ENCODE results near the gene ENOX1.
A peak's percentile ranks its signal among the peaks of the same experiment; 100 is the strongest.

Gene ENOX1

DNA sequence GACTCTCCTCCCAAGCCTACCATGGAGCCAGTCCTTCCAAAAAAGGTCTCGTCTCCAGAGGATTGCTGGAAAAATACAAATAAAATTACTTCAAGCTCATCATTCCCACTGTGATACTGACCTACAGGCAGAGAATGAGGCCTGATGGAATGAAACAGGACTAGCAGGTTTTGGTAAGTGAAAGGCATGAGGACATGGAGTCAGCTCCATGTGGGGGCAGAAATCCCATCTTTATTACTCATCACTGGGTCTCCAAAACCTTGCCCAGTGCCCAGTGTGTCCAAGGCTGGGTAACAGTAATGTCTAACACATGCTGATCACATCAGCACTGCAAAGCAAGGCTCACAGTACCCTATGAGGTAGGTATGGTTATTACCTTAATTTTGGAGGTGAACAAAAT is 528.0 kb downstream of the ENOX1 start:
- no peak for DNase-seq (ENCODE audit: low read depth, low spot score)

DNA sequence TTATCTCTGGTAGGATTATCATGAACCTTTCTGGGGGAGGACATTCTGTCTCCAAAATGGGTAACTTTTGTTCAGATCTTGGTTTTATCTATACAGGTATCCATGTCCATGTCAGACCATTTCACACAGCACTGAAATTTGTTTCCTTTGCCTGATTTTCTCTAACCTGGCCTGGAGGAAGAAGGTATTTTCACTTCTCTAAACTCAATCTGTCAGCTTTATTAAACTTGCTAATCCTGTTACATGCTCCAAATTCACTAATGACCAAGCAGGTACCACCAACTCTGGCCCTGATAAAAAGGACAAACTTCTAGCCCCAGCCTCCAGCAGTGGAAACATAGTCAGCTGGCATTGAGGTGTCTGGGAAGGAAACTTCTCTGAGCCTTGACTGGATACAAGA is 529.0 kb downstream of the ENOX1 start:
- no peak for DNase-seq (ENCODE audit: low read depth, low spot score)

DNA sequence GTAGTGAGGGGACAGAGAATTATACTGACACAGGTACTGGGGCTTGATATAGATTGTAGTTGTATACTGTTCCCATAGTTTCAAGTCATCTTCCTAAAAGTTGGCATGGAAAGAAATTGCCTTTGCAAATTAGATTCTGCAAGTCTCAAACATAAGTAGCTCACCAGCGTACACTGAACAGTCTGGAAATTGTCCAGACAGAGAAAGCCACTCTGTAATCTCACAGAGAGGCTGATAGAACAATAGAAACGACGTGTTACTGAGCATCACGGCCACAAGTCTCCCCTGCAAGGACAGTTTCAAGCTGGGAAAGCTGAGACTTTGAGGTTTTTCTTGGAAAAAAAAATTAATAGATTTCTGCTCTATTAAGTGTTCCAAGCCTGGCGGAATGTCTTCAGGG is 534.8 kb downstream of the ENOX1 start:
- DNase-seq (ENCODE audit: low read depth, low spot score), result peak; percentile 23

DNA sequence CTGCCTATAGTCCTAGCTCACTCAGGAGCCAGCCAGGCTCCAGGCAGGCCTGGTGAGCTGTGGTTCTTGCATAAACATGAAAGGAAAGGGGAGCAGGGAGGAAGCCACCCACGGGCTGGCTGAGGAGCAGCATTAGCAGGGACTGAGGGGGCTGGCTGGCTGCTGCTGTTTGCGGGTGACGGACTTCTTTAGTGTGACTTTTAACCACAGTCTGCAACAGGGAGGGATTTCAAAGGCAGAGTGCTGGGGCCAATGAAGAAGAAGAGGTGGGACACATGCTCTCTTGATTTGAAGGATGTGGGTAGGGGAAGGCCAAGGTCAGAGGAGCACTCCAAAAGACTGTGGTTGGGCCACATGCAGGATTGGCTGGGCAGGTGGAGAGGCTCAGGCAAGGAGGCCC is 540.4 kb downstream of the ENOX1 start:
- no peak for DNase-seq (ENCODE audit: low read depth, low spot score)

DNA sequence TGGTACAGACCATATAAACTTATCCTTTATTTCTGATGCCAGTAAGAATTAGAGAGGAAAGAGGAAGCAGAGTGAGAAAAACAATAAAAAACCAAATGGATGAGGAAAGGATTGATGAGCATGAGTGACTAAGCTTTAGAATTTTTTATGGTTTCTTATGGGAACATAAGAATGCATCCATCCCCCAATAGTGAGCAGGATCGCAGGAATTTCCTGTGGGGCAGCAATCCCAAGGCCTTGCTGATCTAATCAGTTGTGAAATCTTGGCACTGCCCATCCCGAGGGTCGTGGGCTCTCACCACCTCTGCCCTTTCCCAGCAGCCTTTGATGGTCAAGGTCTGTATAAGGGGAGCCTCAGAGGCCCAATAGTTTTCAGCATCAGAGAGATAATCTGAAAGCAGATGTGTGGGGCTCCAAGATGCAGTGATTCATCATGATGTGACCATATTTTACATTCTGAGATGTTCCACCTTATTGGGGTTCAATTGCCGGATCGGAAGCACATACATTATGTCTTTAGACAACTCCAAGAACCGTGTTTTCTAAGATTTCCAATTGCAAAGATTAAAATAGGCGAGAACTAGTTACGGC is 541.3 kb downstream of the ENOX1 start:
- DNase-seq (ENCODE audit: low read depth, low spot score), result peak; percentile 70

DNA sequence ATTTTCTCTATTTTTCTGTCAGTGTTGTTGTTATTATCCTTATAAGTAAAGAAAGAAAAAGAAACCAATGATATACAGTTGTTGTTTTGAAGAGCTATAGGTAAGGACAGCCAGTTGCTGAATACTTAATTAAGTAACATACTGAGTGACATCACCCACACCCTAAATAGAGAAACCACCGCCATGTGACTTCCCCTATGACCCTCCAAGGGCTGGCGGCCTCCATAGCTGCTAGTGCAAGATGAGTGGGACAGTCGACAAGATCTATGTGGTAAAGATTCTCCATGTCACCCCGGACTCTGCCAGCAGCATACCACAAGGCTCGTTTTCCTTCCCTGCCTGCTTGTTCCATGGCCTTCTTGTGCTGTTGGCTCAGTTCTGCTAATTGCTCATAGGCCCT is 542.3 kb downstream of the ENOX1 start:
- no peak for DNase-seq (ENCODE audit: low read depth, low spot score)

DNA sequence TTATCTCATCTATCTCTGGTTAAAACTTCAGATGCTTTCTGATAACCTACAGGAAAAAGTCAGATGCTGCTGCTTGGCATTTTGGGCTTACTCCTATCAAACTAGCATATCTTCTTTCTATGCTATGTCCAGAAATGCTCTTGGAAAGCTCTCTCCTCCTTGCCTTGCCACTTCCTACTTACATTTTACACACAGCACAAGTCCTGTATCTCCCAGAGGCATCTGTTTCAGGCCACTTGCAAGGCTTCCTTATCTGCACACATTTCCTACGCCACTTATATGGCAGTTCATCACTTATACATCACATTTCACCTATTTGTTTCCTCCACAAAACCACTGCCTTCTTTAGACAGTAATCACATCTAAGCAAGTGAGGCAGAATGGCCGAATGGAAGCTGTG is 543.1 kb downstream of the ENOX1 start:
- no peak for DNase-seq (ENCODE audit: low read depth, low spot score)

DNA sequence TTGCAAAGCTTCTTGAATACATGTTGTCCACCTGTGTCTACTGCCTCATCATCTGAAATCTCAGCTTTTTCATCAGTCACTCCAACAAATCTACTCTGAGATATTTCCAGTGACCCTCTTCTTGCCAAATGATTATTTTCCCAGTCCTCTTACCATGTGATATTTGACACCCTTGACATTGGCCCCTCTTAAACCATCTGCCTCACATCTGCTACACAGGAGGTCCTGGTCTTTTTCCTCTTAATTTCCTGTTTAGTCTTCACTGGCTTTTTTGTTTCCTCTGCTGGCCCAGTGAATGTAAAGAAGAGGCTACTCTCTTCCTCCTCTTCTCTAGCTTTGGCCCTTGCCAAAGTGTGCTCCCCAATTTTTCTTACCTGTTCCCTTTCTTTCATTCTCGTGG is 544.7 kb downstream of the ENOX1 start:
- no peak for DNase-seq (ENCODE audit: low read depth, low spot score)

DNA sequence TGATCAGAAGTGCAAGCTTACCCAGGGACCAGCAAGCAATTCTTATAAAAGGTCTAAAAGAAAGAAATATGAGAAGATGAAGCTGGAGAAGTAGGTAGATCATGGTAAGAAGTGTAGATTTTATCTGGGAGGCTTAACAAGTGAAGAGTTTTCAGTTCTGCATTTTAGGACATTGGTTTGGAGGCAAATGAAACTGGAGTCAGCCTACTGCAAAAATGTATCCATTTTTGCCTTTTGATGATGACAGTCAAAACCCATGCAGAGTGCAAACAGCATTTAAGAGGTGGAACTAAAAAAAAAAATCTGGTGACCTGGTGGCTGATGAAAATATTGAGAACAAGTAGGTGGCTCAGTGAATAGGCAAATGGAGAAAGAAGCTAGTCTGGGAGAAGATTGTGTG is 546.5 kb downstream of the ENOX1 start:
- no peak for DNase-seq (ENCODE audit: low read depth, low spot score)

DNA sequence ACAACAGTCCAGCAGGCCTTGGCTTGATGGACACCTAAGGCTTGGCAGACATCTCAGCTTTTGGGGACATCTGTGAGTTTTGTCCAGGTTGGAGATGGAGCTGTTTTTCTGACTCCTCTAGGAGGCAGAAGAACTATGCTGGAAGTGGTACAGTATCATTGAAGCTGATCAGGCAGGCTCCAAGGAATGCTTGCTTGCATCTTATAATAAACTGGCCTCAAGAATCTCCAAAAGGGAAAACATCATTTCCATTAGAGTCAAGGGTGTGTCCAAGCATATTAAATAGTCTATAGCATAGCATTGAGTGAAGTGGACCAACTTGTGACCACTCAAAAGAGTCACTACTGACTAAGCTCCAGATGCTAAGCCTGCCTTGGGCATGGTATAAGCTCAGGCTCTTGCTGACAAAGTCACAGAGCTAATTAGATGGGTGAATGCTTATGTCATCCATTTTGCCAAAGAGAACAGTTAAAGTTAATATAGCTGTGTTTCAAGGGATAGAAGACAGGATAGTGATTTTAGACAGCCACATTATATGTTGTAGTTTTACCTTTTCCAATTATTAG is 547.4 kb downstream of the ENOX1 start:
- no peak for DNase-seq (ENCODE audit: low read depth, low spot score)

DNA sequence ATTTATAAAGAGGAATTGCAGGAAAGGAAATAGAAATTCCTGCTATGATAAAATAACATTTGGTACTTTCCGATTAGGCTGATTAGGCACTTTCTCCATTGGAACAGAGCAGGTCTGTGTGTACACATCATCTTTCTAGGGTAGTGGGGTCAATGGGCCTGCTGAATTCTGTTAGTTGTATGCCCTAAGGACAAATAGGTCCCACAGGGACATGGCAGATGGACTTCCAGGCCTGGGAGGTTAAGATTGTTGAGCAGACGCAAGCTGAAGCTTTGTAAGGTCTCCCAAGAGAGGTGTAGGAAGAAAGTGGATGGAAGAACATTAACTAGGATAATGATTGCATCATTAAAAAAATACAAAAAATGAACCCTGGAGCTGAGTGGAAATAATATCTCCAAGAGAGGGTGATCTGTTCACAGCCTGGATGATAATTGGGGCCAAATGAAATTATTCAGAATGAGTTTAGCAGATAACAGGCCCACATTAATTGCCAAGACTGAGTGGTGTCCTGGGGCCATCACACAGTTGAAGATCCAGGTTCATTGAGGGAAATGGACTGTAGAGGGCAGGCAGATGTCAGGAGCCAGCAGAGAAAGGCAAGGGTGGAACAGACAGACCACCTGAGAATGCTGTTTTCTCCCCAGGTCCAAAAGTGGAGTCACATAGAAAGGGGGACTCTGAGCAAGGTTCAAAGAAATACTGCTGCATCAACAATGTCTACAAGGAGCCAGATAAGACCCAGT is 548.3 kb downstream of the ENOX1 start:
- no peak for DNase-seq (ENCODE audit: low read depth, low spot score)

DNA sequence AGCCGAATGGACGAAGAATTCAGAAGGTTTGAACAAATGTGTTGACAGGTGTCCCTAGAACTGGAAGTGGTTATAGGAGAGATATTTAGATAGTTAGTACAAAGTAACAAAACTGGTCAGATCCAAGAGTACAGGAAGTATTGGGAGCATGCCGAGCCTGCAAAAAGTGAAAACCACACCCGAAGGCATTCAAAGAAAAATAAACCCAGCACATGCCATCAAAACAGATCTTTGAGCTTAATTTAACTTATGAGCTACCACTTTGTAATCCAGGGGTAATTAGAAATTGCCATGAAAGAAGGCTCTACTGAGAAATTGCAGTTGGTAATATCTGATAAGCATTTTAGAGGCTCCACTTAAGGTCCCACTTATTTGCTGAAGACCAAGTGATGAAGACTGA is 549.2 kb downstream of the ENOX1 start:
- DNase-seq (ENCODE audit: low read depth, low spot score), result no peak

DNA sequence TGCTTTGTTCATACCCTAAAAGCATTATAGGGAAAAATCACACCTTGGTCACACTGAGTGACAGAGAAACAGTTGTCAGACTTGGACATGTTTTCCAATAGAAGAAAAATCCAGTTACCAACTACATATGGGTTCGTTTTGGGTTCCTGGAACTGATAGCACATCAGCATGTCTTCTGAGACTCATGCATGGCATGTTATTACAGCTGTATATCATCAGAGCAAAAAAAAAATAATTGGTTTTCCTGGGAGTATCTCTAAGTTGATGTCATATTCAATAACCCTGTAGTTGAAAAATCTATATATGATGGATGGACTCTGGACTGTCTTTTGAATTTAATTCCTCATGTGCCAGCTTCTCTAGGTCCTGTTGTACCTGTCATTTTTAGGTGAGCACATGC is 551.7 kb downstream of the ENOX1 start:
- DNase-seq (ENCODE audit: low read depth, low spot score), result no peak

DNA sequence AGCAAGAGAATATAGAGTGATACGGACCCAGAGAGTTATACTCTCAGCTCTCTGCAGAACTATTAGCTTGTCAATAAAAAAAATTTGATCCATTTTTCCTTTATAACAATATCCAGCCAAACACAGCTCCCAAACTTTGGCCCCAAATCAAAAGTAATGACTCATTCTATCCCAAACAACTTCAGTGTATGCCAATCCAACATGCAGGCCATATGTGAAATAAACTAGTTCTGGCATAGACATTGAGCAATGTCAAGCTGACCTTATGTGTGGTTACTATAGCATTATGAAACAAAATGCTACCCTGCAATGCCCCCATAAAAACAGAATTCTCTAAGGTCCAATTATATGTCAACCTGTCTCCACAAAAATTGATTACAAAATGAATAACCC is 553.9 kb downstream of the ENOX1 start:
- peak; percentile 37 for DNase-seq (ENCODE audit: low read depth, low spot score)

DNA sequence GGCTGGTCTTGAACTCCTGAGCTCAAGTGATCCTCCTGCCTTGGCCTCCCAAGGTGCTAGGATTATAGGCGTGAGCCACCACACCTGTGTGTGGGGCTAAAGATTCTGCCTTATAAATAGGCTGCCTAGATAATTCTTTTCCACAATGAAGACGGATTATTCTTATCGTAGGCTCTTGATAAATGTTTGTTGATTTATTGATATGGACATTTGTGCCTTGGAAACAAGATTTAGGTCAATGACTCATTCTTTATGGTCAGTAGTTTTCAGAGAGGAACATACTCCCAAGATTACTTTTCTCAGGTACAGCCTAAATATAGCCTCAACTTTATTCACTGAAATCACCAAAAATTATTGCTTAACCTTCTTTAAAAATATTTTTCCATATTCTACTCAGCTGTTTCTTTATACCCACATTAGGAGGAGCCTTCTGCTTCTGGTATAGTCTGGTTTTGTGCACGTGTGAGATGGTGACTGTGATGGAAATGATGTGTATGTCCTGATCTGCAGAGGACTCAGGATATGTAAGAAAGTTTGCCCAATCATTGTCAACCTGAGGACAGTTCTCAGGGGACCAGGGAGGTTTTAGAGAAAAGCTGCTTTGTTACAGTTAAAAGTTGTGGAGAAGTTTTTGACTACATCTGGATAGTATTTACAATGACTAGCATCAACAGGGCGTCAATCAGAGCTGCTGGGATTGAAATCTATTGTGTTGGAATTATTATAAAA is 554.5 kb downstream of the ENOX1 start:
- no peak for DNase-seq (ENCODE audit: low read depth, low spot score)

DNA sequence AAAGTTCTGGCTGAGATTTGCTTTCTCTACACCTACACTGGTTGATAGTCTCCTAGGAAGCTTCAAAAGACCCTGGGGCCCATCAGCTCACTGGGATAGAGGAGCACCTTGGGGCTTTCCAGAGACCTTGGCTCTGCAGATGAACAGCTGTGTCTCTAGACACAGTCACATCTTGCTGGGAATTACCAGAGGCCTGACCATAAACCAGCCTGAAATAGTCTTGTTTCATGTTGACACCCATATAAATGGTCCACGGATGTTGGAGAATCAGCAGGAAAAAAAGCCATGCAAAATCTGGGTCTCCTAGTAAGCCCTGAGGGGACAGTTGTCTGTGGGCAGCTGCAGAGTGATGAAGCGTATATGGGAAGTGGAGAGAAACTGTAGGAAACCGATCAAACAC is 555.8 kb downstream of the ENOX1 start:
- no peak for DNase-seq (ENCODE audit: low read depth, low spot score)

DNA sequence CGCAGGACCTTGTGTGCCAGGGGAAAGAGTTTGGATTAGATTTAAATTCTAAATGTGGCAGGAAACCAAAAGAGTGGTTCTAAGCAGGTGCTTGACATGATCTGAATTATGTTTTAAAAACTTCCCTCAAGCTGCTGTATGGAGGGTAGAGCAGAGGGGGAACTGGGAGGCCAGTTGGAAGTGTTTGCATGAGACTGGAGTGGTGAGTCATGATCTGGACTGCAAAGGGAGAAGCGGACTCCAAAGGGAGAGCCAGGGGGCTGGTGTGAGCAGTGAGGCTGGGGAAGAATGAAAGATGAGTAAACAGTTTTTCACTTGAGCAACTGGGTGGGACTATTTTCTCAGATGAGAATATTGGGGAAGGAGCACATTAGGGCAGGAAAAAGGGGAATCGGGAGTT is 557.3 kb downstream of the ENOX1 start:
- DNase-seq (ENCODE audit: low read depth, low spot score), result peak; percentile 57

DNA sequence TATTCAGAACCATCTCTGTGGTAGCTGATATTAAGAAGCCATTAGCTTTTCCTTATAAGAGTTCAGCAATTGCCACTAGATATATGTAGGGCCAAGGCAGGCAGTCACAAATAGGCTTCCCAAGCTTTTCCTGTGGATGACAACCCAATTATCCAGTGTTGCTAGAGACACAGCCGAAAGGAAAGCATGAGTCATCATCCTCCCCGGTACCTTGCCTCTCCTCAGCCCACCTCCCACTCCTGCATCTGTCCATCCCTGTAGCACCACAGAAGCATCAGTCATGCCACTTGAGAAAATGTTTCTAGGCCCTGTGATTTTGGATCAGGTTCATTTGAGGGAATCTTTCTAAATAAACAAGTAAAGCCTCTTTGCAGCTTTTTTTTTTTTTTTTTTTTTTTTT is 559.1 kb downstream of the ENOX1 start:
- peak; percentile 38 for DNase-seq (ENCODE audit: low read depth, low spot score)

DNA sequence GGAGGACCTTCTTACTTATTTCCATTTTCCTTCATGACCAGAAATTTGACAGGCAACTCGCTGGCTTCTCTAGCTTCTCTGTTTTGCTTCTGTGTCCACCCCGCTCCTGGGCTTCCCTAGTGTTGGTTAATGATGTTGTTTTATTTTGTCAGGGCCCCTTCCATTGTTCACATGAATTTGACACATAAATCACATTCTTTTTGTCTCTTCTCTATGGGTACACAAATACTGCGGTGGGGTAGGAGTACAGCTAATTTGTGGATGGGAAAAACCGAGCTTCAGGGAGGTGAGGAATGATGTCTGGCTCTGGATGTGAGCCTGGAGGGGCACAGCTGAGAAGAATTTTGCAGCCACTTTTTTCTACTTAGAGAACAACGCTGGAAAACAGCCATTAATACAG is 563.6 kb downstream of the ENOX1 start:
- DNase-seq (ENCODE audit: low read depth, low spot score), result peak; percentile 58

DNA sequence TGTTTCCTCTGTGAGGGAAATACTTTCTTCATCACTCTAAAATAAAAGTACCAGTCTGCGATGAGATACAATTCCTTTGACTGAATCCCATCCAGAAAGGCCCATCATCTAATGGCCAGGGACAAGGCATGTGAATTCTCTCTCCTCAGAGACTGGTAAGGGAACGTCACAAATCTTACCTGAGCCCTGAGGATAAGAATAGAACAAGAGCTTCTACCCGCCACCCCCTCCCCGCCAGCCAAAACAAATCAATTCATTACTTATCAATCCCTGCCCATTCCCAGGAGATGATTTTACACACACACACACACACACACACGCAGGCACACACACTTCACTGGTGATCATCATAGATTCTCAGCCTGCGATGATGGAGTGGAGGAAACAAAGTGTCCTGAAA is 564.7 kb downstream of the ENOX1 start:
- no peak for DNase-seq (ENCODE audit: low read depth, low spot score)

DNA sequence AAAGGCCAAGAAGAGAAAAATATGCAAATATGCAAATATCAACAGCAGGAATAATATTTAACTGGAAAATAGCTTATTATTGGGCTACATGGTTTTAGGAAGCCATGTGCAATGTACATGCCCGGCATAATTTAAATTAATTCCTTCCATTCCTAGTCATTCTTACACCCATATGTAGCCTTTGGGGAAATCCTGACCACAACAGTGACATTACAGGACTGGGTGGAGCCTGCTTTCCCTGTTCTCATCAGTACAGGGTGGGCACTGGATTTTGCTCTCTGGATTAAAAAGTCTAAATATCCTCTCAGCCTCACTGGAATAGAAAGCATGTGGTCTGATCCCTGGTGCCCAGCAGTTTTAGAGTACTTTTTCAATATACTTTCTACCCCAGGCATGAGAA is 565.2 kb downstream of the ENOX1 start:
- no peak for DNase-seq (ENCODE audit: low read depth, low spot score)

DNA sequence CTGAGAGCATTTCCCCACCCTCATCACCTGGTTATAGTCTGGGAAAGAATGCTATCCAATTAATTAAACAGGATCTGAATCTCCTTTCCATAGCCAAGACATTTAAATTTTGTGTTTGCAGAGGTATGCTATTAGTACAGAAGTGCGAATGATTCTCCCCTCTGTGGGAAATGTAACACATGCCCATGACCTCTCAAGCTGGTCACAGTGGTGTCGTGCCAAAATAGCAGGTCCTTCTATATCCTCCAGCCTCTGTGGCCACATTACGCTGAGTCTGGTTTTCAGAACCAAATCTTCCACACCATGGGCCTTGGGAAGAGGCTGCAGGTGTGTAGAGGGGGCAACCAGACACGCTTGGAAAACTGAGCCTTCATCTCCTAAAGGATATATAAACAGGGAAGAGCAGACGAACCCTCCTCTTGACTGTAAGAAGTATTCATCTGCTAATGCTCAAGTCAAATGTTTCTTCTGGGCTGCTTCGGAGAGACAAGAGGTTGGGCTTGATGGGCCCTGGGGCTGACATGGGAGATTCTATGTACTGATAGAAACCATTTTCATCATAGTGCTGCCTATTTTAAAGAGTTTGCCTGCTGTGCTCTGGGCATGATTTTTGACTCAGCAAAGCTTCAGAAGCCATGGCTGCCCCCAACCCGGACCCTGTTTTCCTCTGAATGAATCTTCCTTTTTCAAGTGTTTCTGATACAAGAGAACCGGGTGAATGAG is 565.7 kb downstream of the ENOX1 start:
- DNase-seq (ENCODE audit: low read depth, low spot score), result no peak

Measured in astrocyte of the hippocampus (primary cell).